Stimulated activated CD8-positive, alpha-beta memory T cell treated with anti-CD3 and anti-CD28 coated beads, Interleukin-7, amount 100 ng/mL, for 4 hours (primary cell): ENCODE measurements around the gene AGAP2.
A peak's percentile ranks its signal among the peaks of the same experiment; 100 is the strongest.

ENCODE experiments used
- DNase-seq, 2 donors: peaks; one replicate each; pipeline ENCODE4 v3.0.0-alpha.2; 2020; ENCODE audit warnings: low read depth in 2 of 2

The AGAP2 gene

GRCh38 chr12:57767876-57768275 lies 29.3 kb upstream of the AGAP2 start:
- no peak for DNase-seq

DNA sequence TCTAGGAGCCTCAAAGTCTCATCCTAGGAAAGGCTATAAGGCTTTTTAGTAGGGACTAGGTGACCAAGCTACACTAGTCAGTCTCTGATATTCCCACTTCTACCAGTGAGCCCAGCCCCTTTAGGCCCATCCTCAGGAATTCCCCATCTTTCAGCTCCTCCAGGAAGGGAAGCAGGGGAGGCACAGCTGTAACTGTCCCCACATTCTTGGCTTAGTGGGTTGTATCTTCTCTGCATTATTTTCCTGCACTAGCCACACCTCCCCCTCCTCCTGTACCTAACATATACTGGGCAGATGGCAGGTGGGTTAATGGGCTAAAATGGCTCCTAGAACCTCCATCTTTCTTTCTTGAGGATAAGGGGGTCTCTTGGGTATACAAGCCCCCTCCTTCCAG lies 28.8 kb upstream of the AGAP2 start:
- no peak for DNase-seq

- DNase-seq = no peak
These were observed 28.1 kb upstream of the AGAP2 start, which contains the start of gene CYP27B1 for GRCh38 chr12:57766464-57767304. Gene CYP27B1, minus strand, starts transcription at chr12:57767078. Its CDS starts 37 bp downstream, at chr12:57767041.

GRCh38 chr12:57765698-57766463 lies 27.3 kb upstream of the AGAP2 start:
- no peak for DNase-seq

- DNase-seq = no peak
These were observed 26.6 kb upstream of the AGAP2 start for GRCh38 chr12:57765003-57765697.

GRCh38 chr12:57764662-57765002 lies 26.1 kb upstream of the AGAP2 start:
- no peak for DNase-seq

DNA sequence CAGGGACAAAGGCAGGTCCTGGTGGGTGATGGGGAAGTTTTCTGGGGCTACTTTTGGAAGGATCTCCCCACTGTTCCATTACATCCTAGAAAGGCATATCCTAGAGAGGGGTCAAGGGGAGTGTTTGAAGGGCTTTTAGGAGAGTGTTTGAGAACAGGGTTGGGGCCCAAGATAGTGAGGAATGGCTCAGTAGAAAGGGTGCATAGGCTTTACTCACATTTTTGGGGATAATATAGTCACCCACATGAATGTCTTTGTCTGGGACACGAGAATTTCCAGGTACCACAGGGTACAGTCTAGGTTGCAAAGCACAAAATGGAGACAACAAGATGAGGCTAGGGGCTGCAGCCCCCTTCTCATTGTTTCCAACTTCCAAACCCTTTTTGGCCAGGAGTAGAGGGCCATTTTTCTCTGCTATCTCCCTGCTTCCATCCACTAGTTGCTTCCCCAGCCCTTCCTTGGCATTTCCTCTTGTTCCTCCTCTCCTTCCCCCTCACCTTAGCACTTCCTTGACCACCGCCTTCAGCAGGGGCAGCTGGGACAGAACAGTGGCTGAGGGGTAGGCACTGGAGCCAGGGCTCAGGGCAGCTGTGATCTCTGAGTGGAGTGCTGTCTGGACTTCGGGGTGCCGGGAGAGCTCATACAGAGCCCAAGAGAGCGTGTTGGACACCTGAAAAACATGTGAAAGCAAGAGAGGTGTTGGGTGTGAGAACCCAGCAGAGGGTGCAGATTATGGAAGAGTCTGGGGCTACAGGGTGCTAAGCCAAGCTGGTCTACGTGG lies 25.5 kb upstream of the AGAP2 start:
- no peak for DNase-seq

DNA sequence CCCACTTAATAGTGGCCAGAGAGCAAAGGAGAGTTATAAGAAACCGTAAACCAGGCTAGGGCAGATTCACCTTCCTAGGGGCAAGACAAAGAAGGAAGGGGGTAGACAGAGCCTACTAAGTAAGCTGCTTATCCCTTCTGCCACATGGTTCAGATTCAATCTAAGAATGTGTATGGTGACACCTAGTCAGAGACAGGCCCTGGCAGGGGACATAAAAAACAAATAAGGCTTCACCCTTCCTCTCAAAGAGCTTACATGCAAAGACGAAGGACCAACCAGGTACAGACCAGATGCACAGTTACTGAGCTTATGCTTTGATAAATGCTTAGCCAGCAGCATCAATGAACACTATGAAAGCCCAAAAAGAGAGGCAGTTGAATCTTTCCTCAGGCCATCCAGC lies 23.9 kb upstream of the AGAP2 start:
- DNase-seq = no peak

- DNase-seq = no peak
These were observed 23.0 kb upstream of the AGAP2 start for GRCh38 chr12:57761391-57761998.

GRCh38 chr12:57760347-57760982 lies 21.9 kb upstream of the AGAP2 start:
- DNase-seq = no peak

GRCh38 chr12:57759360-57759980 lies 20.9 kb upstream of the AGAP2 start:
- DNase-seq = no peak

DNA sequence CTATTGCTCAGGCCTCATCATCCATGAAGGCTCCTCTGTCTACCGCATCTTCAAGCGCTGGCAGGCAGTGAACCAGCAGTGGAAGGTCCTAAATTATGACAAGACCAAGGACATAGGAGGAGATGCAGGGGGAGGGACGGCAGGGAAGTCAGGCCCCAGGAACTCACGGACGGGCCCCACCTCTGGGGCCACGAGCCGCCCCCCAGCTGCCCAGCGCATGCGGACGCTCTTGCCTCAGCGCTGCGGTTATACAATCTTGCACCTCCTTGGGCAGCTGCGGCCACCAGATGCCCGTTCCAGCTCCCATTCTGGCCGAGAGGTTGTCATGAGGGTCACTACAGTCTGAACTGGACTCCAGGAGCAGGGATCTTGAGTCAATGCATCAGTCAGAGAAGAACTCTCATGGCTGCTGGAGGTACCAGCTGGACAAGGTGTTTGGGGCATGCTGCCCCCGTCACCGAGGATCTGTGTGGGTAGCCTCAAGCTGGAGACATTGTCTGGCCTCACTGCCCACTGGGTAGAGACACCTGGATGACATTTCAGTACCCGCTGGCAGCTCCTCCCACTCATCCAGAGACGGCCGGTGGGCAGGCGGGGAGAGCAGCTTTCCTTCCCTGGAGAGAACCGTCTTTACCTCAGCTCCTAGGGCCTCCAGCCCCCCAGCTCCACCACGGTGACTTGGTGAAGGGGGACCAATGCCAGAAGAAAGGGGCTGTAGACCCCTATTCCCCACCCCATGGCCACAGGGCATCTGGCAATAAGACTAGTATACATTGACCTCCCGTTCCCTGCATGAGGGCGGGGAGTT lies 20.2 kb upstream of the AGAP2 start:
- DNase-seq = no peak

GRCh38 chr12:57757771-57758170 lies 19.2 kb upstream of the AGAP2 start:
- DNase-seq = no peak

GRCh38 chr12:57756406-57757341 lies 18.1 kb upstream of the AGAP2 start:
- DNase-seq = peak; percentile 42 to 56

DNA sequence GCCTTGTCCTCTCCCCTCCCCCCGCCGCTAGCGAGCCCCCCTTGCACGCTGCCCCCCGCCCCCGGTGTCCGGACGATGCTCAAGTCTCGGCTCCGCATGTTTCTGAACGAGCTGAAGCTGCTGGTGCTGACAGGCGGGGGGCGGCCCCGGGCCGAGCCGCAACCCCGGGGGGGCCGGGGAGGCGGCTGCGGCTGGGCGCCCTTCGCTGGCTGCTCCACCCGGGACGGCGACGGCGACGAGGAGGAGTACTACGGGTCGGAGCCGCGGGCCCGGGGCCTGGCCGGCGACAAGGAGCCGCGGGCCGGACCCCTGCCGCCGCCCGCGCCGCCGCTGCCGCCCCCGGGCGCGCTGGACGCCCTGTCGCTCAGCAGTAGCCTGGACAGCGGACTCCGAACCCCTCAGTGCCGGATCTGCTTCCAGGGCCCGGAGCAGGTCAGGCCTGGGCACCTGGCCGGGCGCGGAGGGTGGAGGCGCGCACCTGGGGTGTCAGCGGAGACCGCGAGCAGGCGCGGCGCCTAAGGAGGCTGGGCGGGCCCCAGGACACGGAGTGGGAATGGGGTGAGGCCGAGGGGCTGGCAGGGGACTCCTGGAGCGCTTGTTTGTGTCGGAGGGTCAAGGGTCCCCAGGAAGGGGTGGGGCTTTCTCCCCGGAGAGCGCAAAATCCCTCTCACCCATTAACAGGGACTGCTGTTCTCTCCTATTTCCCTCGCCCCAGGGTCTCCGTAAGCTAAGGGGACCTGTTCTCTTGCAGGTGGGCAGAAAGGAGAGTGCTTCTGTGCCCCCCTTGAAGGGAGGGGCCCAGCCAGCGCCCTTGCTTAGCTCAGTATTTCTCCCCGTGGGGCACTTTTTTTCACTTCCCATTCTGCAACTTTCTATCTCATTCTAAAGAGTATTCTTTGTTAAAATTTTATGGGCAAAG lies 17.2 kb upstream of the AGAP2 start:
- DNase-seq = no peak

- no peak for DNase-seq
These were observed 16.6 kb upstream of the AGAP2 start for GRCh38 chr12:57755194-57755453.

GRCh38 chr12:57754411-57755193 lies 16.1 kb upstream of the AGAP2 start, which contains the start of gene MARCHF9:
Gene MARCHF9, plus strand, starts transcription at chr12:57755103. Its CDS starts 426 bp downstream, at chr12:57755529.
- peak; percentile 67 to 76 for DNase-seq
